ENCODE results near the gene CAMKMT. TPM values are rescaled to one million over a fixed set of nuclear protein-coding genes. Genes with fewer than 3 reads are reported as not detected.

Gene CAMKMT
- total RNA-seq, 1 donor from 2014 or later, result 11.9 TPM

DNA sequence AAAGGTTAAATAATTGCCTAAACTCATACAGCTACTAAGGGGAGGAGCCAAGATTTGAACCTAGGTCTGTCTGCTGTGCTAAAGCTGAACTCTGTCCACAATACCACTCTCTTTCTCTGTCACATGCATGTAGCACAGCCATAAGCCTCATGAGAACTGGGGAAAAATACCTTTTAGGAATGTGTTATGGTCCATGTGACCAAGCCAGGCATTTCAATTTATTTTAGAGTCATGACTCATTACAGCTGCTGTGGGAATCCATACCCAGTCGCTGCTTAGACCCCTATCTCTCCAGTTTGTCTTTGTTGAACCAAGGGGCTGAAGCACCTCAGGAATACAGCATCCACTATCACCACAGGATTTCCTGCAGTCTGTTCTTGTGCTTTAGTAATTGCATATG lies 379.8 kb downstream of the CAMKMT start:
- peaks cover 2% of the 10 kb centered on the region for H3K9me3 Mint-ChIP-seq
- TF ChIP-seq, protein P1, sequence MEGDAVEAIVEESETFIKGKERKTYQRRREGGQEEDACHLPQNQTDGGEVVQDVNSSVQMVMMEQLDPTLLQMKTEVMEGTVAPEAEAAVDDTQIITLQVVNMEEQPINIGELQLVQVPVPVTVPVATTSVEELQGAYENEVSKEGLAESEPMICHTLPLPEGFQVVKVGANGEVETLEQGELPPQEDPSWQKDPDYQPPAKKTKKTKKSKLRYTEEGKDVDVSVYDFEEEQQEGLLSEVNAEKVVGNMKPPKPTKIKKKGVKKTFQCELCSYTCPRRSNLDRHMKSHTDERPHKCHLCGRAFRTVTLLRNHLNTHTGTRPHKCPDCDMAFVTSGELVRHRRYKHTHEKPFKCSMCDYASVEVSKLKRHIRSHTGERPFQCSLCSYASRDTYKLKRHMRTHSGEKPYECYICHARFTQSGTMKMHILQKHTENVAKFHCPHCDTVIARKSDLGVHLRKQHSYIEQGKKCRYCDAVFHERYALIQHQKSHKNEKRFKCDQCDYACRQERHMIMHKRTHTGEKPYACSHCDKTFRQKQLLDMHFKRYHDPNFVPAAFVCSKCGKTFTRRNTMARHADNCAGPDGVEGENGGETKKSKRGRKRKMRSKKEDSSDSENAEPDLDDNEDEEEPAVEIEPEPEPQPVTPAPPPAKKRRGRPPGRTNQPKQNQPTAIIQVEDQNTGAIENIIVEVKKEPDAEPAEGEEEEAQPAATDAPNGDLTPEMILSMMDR (conservative IDR thresholded peaks at IDR 0.05), result no peak

DNA sequence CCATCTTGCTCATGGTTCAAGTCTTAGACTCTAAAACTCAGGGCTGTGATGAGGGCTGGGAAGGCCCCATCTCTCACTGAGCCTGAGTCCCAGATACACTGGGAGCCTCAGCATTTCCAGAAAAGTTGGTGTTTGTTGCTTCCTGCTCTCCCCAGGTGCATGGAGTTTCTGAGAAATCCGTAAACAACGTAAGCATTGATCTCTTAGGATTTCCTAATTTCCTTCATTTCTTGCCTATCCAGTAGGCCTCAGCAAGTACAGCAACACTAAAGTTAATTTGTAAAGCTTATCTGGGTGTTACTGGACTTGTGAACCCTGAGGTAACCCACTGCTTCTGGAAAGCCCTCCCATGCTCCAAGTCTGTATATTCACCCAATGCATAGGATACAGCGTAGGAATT lies 380.3 kb downstream of the CAMKMT start:
- TF ChIP-seq, protein P1 (conservative IDR thresholded peaks at IDR 0.05), result no peak
- H3K27ac Mint-ChIP-seq (ENCODE audit: unreplicated experiment), result no peak overlapping the region
- H3K27me3 Mint-ChIP-seq (ENCODE audit: low read depth), result no peaks in the 10 kb centered on the region
- no peak overlapping the region for H3K4me3 Mint-ChIP-seq
- peaks cover 2% of the 10 kb centered on the region for H3K36me3 Mint-ChIP-seq (ENCODE audit: low read depth)
- peaks cover 13% of the 10 kb centered on the region for H3K4me1 Mint-ChIP-seq
- H3K9me3 Mint-ChIP-seq, result no peaks in the 10 kb centered on the region
- no peak for DNase-seq (ENCODE audit: low read depth, low spot score)

More for the DNA sequence above, 379.8 kb downstream of the CAMKMT start:
- Mint-ChIP-seq H3K4me1 (peaks cover 7% of the 10 kb centered on the region), H3K27ac (ENCODE audit: unreplicated experiment) (no peak overlapping the region), H3K36me3 (ENCODE audit: low read depth) (peaks cover 7% of the 10 kb centered on the region), H3K4me3 (no peak overlapping the region), H3K27me3 (ENCODE audit: low read depth) (no peaks in the 10 kb centered on the region)
- DNase-seq (ENCODE audit: low read depth, low spot score), result no peak

DNA sequence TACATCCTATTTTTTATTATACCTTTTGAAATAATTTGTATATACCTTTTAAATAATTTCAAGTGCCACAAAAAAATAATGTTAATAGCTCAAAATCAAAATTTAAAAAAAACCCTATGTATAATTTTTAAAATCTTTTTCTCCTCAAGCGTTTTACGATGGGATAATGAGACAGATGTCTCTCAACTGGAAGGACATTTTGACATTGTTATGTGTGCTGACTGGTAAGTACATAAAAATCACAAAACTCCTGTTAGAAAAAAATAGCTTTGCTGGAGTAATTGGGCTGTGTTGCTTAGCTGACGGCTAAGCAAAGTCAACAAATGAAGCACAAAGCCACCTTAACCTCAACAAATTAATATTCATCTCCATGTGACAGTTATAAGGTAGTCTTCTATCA lies 381.7 kb downstream of the CAMKMT start:
- no peak for DNase-seq (ENCODE audit: low read depth, low spot score)
- Mint-ChIP-seq H3K27ac (ENCODE audit: unreplicated experiment) (no peak overlapping the region), H3K4me3 (no peak overlapping the region), H3K9me3 (no peaks in the 10 kb centered on the region), H3K27me3 (ENCODE audit: low read depth) (no peaks in the 10 kb centered on the region), H3K4me1 (peaks cover 13% of the 10 kb centered on the region), H3K36me3 (ENCODE audit: low read depth) (no peaks in the 10 kb centered on the region)
- TF ChIP-seq, protein P1 (conservative IDR thresholded peaks at IDR 0.05), result no peak

GRCh38 chr2:44744961-44745892 lies 383.5 kb downstream of the CAMKMT start:
- Mint-ChIP-seq H3K4me1 (peaks cover 13% of the 10 kb centered on the region), H3K27me3 (ENCODE audit: low read depth) (no peaks in the 10 kb centered on the region), H3K9me3 (no peaks in the 10 kb centered on the region), H3K27ac (ENCODE audit: unreplicated experiment) (peak overlapping the region; percentile 40), H3K4me3 (no peak overlapping the region), H3K36me3 (ENCODE audit: low read depth) (no peaks in the 10 kb centered on the region)
- TF ChIP-seq, protein P1 (conservative IDR thresholded peaks at IDR 0.05), result no peak
- DNase-seq (ENCODE audit: low read depth, low spot score), result no peak

DNA sequence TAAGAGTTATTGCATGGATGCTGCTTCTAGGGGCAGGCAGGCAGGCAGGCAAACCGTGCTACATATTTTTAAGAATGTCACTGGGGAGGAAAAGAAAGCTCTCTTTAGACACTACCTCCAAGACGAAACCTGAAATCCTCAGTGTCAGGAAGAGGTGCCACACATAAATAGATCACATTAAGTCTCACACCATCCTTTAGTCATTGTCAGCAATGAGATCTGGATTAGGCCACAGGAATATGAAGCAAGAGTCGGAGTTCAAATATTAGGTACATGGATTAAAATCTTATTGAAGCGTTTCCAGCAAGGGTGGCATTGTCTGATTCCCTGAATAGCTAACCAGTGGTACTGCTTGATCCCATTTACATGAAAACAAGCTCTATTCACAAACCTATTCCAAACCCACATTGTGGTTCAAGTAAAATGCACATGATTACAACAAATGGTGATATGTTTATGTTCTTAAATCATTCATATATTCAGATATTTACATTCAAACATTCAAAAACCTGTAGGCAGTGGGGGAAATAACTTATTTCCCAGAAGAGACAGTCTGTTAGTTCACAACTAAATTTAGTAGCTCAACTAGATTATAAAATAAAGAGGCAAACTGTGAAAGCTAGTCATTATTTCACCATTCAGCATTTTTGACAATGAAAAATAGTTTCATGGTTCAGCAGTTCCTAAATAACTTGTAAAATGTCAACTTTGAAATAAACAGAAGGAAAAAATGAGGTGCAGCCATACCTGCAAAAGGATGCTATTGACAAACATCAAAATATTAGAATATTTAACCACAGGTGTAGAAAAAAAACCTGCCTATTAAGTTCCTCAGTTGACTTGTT lies 384.4 kb downstream of the CAMKMT start:
- TF ChIP-seq, protein P1 (conservative IDR thresholded peaks at IDR 0.05), result no peak
- Mint-ChIP-seq H3K9me3 (no peaks in the 10 kb centered on the region), H3K4me3 (no peak overlapping the region), H3K27ac (ENCODE audit: unreplicated experiment) (no peak overlapping the region), H3K27me3 (ENCODE audit: low read depth) (no peaks in the 10 kb centered on the region), H3K4me1 (peaks cover 13% of the 10 kb centered on the region), H3K36me3 (ENCODE audit: low read depth) (no peaks in the 10 kb centered on the region)
- DNase-seq (ENCODE audit: low read depth, low spot score), result no peak

Data from neural crest cell (in vitro differentiated cells).